Natural killer cell (primary cell): ENCODE measurements around the gene CTBP1. TPM values are rescaled to one million over a fixed set of nuclear protein-coding genes. Genes with fewer than 3 reads are reported as not detected.

Experiments
- ATAC-seq, 3 donors: fragments of 150-1000 bp in 2 of 3; fragments of 200-7000 bp in 1 of 3; cut with Tn5 transposase; 1 replicate in 1 of 3; 2 replicates in 2 of 3; pipeline ENCODE4 v1.10.0; 2021; ENCODE audit warnings: mild to moderate bottlenecking in 2 of 3, moderate library complexity in 2 of 3
- DNase-seq, 2 donors: peaks; one replicate each; pipeline versions ENCODE4 v3.0.0 to v3.0.0-alpha.2; 2013 to 2021; ENCODE audit warnings: mixed read lengths in 1 of 2
- H3K27ac ChIP-seq: one replicate; pipeline ENCODE4 v1.5.1; 2013; ENCODE audit warnings: mild to moderate bottlenecking, low read length
- H3K27me3 ChIP-seq: one replicate; pipeline ENCODE4 v1.6.1; 2013; ENCODE audit warnings: low read length; ENCODE audit not compliant: control insufficient read depth, insufficient read depth
- H3K36me3 ChIP-seq: one replicate; pipeline ENCODE4 v1.6.1; 2013; ENCODE audit warnings: low read length; ENCODE audit not compliant: control insufficient read depth, insufficient read depth
- H3K4me1 ChIP-seq: one replicate; pipeline ENCODE4 v1.6.1; 2013; ENCODE audit warnings: low read length; ENCODE audit not compliant: control insufficient read depth, insufficient read depth
- H3K4me3 ChIP-seq: one replicate; pipeline ENCODE4 v1.5.1; 2013; ENCODE audit warnings: low read length
- H3K9me3 ChIP-seq: one replicate; pipeline ENCODE4 v1.6.1; 2013; ENCODE audit warnings: low read length; ENCODE audit not compliant: control insufficient read depth, insufficient read depth
- H3K27ac Mint-ChIP-seq, 2 donors: one replicate each; pipeline ENCODE4 v1.8.0; 2022; ENCODE audit warnings: mild to moderate bottlenecking in 2 of 2, mixed read lengths in 2 of 2, moderate library complexity in 1 of 2
- H3K27me3 Mint-ChIP-seq, 2 donors: one replicate each; pipeline ENCODE4 v1.8.0; 2022; ENCODE audit warnings: low read depth in 2 of 2, mixed read lengths in 2 of 2
- H3K36me3 Mint-ChIP-seq: one replicate; pipeline ENCODE4 v1.8.0; 2022; ENCODE audit warnings: mixed read lengths
- H3K4me1 Mint-ChIP-seq, 2 donors: one replicate each; pipeline ENCODE4 v1.8.0; 2022; ENCODE audit warnings: mixed read lengths in 2 of 2
- H3K4me3 Mint-ChIP-seq: one replicate; pipeline ENCODE4 v1.8.0; 2022; ENCODE audit warnings: mild to moderate bottlenecking, moderate library complexity, mixed read lengths
- H3K9me3 Mint-ChIP-seq, 2 donors: one replicate each; pipeline ENCODE4 v1.8.0; 2022; ENCODE audit warnings: mixed read lengths in 2 of 2
- WGBS: methylation state at CpG from one replicate; pipeline ENCODE4 v1.1.7; 2013; ENCODE audit warnings: missing lambda C conversion rate; ENCODE audit not compliant: insufficient coverage; 5-methylcytosine and 5-hydroxymethylcytosine counted together
- intact Hi-C: fragments of 100-400 bp; cut with micrococcal nuclease; formaldehyde crosslinking; loops from one replicate; pipeline ENCODE4 v1.14.2; 2022
- total RNA-seq, 4 donors: library from RNA; stranded (reverse); fragments of 120-200 nt in 1 of 4; gene quantifications; one replicate each; pipeline versions ENCODE4 v1.2.3 to v1.2.4, GENCODE V29; 2013 to 2022
- TF ChIP-seq, protein P1 (sequence below): fragments of 200-600 bp; IDR thresholded peaks from one replicate; pipeline ENCODE4 v1.8.0; 2022; ENCODE audit warnings: antibody characterized with exemption

Gene CTBP1
- total RNA-seq, 3 donors from 2014 or later (not counting 1 experiment from before 2014, with no cell fraction given) = 384 to 388 (median 388) TPM

DNA sequence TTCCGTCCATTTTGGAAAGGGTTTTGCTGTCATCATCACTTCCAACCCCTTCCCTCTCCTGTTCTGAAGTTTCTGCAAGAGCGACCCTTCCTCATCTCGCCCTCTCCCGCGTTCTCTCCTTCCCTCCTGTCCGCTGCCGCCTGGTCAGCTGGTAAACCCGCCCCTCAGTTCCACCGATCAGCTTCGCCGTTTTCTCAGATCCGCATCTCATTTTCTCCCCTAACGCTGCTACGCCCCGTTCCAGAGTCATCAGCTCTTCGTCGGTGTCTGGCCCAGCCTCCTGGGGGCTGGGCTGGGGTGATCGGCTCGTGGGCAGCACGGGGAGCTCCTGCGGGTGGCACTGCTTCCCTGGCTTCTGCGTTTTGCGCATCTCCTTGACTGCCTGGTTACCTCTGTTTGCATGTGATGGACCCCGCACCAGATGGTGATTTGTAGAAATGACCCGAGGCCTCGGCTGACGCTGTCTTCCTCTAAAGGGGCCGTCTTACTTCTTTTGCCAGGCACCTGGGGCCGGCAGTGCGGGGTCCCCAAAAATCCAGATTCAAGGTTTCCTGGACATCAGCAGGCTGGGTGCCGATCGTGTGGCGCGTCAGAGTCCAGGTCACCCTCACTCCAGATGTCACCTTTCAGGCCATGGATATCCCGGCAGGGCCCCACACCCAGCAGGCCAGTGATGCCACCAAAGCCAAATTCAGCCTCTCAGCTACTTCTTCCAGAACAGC is 13.4 kb downstream of the CTBP1 start:
- Mint-ChIP-seq H3K27ac (peak overlapping the region in 1 of 2 donors; percentile 26), H3K4me1 (peaks cover 24 to 47% of the 10 kb centered on the region in 2 donors), H3K36me3 (no peaks in the 10 kb centered on the region), H3K27me3 (no peaks in the 10 kb centered on the region), H3K9me3 (no peaks in the 10 kb centered on the region), H3K4me3 (no peak overlapping the region)
- H3K27ac ChIP-seq = no peak overlapping the region
- intact Hi-C loops = no loop called here
- DNase-seq (no peak), ATAC-seq (no peak)
- no peak overlapping the region for H3K4me3 ChIP-seq
- no peaks in the 10 kb centered on the region for H3K9me3 ChIP-seq
- TF ChIP-seq, protein P1, sequence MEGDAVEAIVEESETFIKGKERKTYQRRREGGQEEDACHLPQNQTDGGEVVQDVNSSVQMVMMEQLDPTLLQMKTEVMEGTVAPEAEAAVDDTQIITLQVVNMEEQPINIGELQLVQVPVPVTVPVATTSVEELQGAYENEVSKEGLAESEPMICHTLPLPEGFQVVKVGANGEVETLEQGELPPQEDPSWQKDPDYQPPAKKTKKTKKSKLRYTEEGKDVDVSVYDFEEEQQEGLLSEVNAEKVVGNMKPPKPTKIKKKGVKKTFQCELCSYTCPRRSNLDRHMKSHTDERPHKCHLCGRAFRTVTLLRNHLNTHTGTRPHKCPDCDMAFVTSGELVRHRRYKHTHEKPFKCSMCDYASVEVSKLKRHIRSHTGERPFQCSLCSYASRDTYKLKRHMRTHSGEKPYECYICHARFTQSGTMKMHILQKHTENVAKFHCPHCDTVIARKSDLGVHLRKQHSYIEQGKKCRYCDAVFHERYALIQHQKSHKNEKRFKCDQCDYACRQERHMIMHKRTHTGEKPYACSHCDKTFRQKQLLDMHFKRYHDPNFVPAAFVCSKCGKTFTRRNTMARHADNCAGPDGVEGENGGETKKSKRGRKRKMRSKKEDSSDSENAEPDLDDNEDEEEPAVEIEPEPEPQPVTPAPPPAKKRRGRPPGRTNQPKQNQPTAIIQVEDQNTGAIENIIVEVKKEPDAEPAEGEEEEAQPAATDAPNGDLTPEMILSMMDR = no peak
- no peaks in the 10 kb centered on the region for H3K4me1 ChIP-seq
- H3K36me3 ChIP-seq = peaks cover 65% of the 10 kb centered on the region
- no peaks in the 10 kb centered on the region for H3K27me3 ChIP-seq
- 98% methylated on average over 35 of the region's 35 CpGs for WGBS

DNA sequence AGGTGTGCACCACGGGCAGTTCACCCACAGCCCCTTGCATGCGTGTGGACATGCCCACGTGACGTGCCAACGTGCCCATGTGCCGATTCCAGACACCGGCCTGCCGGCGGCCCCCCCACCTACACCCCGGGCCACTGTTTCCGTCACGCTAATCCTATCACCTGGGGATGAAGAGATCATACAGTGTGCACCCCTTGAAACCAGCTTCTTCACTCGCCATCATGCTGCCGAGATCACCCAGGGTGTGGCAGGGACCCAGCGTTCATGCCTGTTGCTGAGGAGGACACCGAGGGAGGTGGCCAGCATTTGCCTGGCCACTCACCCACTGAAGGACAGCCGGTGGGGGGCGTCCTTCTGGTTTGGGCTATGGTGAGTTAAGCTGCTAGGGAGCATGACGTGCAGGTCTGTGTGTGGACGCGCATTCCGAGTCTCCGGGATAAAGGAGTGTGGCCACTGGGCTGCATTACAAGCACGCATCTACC is 14.1 kb downstream of the CTBP1 start:
- Mint-ChIP-seq H3K4me1 (peaks cover 24 to 51% of the 10 kb centered on the region in 2 donors), H3K27me3 (no peaks in the 10 kb centered on the region), H3K27ac (peak overlapping the region; percentile 61 to 70), H3K36me3 (no peaks in the 10 kb centered on the region), H3K9me3 (no peaks in the 10 kb centered on the region), H3K4me3 (no peak overlapping the region)
- WGBS = 96% methylated on average over 24 of the region's 24 CpGs
- ATAC-seq (no peak), DNase-seq (no peak)
- H3K9me3 ChIP-seq = no peaks in the 10 kb centered on the region
- TF ChIP-seq, protein P1 = no peak
- intact Hi-C loops = no loop called here
- H3K36me3 ChIP-seq = peaks cover 70% of the 10 kb centered on the region
- H3K4me3 ChIP-seq = no peak overlapping the region
- no peak overlapping the region for H3K27ac ChIP-seq
- H3K4me1 ChIP-seq = peaks cover under 1% of the 10 kb centered on the region
- H3K27me3 ChIP-seq = no peaks in the 10 kb centered on the region

DNA sequence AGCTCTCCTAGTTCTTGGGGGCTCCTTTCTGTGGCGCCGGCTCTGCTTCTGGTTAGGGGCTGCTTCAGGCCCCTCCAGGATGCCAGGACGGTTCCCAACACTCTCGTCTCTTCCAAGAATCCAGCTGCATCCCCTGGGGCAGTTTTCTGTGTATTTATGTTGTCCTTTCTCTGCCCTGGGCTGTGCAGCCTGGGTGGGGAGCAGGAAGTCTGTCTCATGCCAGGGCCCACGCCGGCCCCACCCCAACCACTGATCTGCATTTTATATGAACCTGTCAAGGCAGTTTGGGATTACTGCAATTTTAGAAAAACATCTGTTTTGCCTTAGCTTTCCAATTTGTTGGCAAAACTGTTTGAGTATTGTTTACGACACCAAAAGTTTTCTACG is 14.6 kb downstream of the CTBP1 start:
- Histone ChIP-seq H3K4me1 (peaks cover 6% of the 10 kb centered on the region), H3K36me3 (peaks cover 67% of the 10 kb centered on the region), H3K27me3 (no peaks in the 10 kb centered on the region), H3K4me3 (no peak overlapping the region), H3K27ac (no peak overlapping the region), H3K9me3 (no peaks in the 10 kb centered on the region)
- Mint-ChIP-seq H3K4me1 (peaks cover 24 to 57% of the 10 kb centered on the region in 2 donors), H3K27me3 (no peaks in the 10 kb centered on the region), H3K9me3 (no peaks in the 10 kb centered on the region), H3K36me3 (no peaks in the 10 kb centered on the region), H3K4me3 (no peak overlapping the region), H3K27ac (peak overlapping the region; percentile 61 to 70)
- 92% methylated on average over 8 of the region's 8 CpGs for WGBS
- ATAC-seq (no peak), DNase-seq (no peak)
- intact Hi-C loops = no loop called here
- TF ChIP-seq, protein P1 = no peak
